Nephron progenitor cell (in vitro differentiated cells): ENCODE data around the gene PSPC1.
"Not testable (repeated sequence)": the region's sequence is repeated elsewhere in the genome, so short reads cannot be mapped to it uniquely, and the experiment has no call there.

Experiments
- DNase-seq: peaks from one replicate; pipeline ENCODE4 v3.0.0; 2021
- H3K27ac Mint-ChIP-seq: 2 replicates; pipeline ENCODE4 v1.8.0; 2021; ENCODE audit warnings: mild to moderate bottlenecking, moderate library complexity, mixed read lengths
- H3K27me3 Mint-ChIP-seq: 2 replicates; pipeline ENCODE4 v1.8.0; 2021; ENCODE audit warnings: mild to moderate bottlenecking, low read depth, mixed read lengths; ENCODE audit not compliant: poor library complexity
- H3K36me3 Mint-ChIP-seq: 2 replicates; pipeline ENCODE4 v1.8.0; 2021; ENCODE audit warnings: low read depth, mixed read lengths
- H3K4me1 Mint-ChIP-seq: 2 replicates; pipeline ENCODE4 v1.8.0; 2021; ENCODE audit warnings: mixed read lengths
- H3K4me3 Mint-ChIP-seq: 2 replicates; pipeline ENCODE4 v1.8.0; 2021; ENCODE audit warnings: mild to moderate bottlenecking, moderate library complexity, mixed read lengths
- H3K9me3 Mint-ChIP-seq: 2 replicates; pipeline ENCODE4 v1.8.0; 2021; ENCODE audit warnings: mild to moderate bottlenecking, moderate library complexity, mixed read lengths
- CTCF ChIP-seq: fragments of 200-600 bp; sonication (generic); IDR thresholded peaks from 2 replicates; pipeline ENCODE4 v1.5.0; 2021; ENCODE audit warnings: antibody characterized with exemption

PSPC1 gene

GRCh38 chr13:19791953-19792537 is 9.3 kb upstream of the PSPC1 start:
- Mint-ChIP-seq H3K4me1 (peaks cover 12% of the 10 kb centered on the region), H3K27ac (no peak overlapping the region), H3K27me3 (no peaks in the 10 kb centered on the region), H3K36me3 (peaks cover 8% of the 10 kb centered on the region), H3K4me3 (no peak overlapping the region), H3K9me3 (no peaks in the 10 kb centered on the region)
- no peak for DNase-seq
- no peak for TF ChIP-seq CTCF

- peaks cover 36% of the 10 kb centered on the region for H3K36me3 Mint-ChIP-seq
- peak; percentile 60 for DNase-seq
Measured at GRCh38 chr13:19782049-19782726, 557 bp downstream of the PSPC1 start.

GRCh38 chr13:19781526-19781925 is 1.2 kb downstream of the PSPC1 start:
- Mint-ChIP-seq H3K36me3 (peaks cover 36% of the 10 kb centered on the region), H3K9me3 (peaks cover 27% of the 10 kb centered on the region), H3K27me3 (peaks cover 5% of the 10 kb centered on the region), H3K27ac (no peak overlapping the region), H3K4me3 (peak overlapping the region; percentile 98), H3K4me1 (peaks cover 5% of the 10 kb centered on the region)
- DNase-seq: no peak
- TF ChIP-seq CTCF: no peak

More at GRCh38 chr13:19782049-19782726, 557 bp downstream of the PSPC1 start:
- Mint-ChIP-seq H3K4me3 (peak overlapping the region; percentile 98), H3K27me3 (peaks cover 5% of the 10 kb centered on the region), H3K27ac (peak overlapping the region; percentile 99), H3K4me1 (peaks cover 5% of the 10 kb centered on the region), H3K9me3 (peaks cover 27% of the 10 kb centered on the region)
- no peak for TF ChIP-seq CTCF

- not testable (repeated sequence) for H3K27ac Mint-ChIP-seq, H3K4me1 Mint-ChIP-seq, H3K27me3 Mint-ChIP-seq, DNase-seq
- H3K4me3 Mint-ChIP-seq: peak overlapping the region; percentile 98
- peaks cover 42% of the 10 kb centered on the region for H3K36me3 Mint-ChIP-seq
- peaks cover 30% of the 10 kb centered on the region for H3K9me3 Mint-ChIP-seq
Measured at GRCh38 chr13:19780753-19781418, 1.9 kb downstream of the PSPC1 start.

GRCh38 chr13:19772306-19772705 is 10.4 kb downstream of the PSPC1 start:
- no peaks in the 10 kb centered on the region for H3K27me3 Mint-ChIP-seq
- peaks cover 82% of the 10 kb centered on the region for H3K36me3 Mint-ChIP-seq
- H3K27ac Mint-ChIP-seq: peak overlapping the region; percentile 74
- H3K9me3 Mint-ChIP-seq: peaks cover 13% of the 10 kb centered on the region
- TF ChIP-seq CTCF: no peak
- peaks cover 5% of the 10 kb centered on the region for H3K4me1 Mint-ChIP-seq
- DNase-seq: no peak
- no peak overlapping the region for H3K4me3 Mint-ChIP-seq

GRCh38 chr13:19769854-19770253 is 12.9 kb downstream of the PSPC1 start:
- peaks cover 87% of the 10 kb centered on the region for H3K36me3 Mint-ChIP-seq
- peaks cover 3% of the 10 kb centered on the region for H3K9me3 Mint-ChIP-seq
- H3K27ac Mint-ChIP-seq: no peak overlapping the region
- no peak for TF ChIP-seq CTCF
- H3K4me1 Mint-ChIP-seq: peaks cover 5% of the 10 kb centered on the region
- no peaks in the 10 kb centered on the region for H3K27me3 Mint-ChIP-seq
- DNase-seq: no peak
- H3K4me3 Mint-ChIP-seq: no peak overlapping the region
